Fibroblast of skin of right biceps (primary cell): ENCODE measurements around the gene CDC34.
A peak's percentile ranks its signal among the peaks of the same experiment; 100 is the strongest.

Experiments
- DNase-seq: peaks from one replicate; pipeline ENCODE4 v3.0.0-alpha.2; 2013

CDC34 gene

GRCh38 chr19:589693-590395, 58.3 kb downstream of the CDC34 start, which contains the start of gene HCN2:
HCN2 (plus strand) TSS chr19:589881; CDS start chr19:589946, 65 bp downstream.
- DNase-seq = no peak

- peak; percentile 44 for DNase-seq
Measured at GRCh38 chr19:590396-590745, 58.8 kb downstream of the CDC34 start.

- no peak for DNase-seq
Measured at GRCh38 chr19:590750-591098, 59.2 kb downstream of the CDC34 start.

DNA sequence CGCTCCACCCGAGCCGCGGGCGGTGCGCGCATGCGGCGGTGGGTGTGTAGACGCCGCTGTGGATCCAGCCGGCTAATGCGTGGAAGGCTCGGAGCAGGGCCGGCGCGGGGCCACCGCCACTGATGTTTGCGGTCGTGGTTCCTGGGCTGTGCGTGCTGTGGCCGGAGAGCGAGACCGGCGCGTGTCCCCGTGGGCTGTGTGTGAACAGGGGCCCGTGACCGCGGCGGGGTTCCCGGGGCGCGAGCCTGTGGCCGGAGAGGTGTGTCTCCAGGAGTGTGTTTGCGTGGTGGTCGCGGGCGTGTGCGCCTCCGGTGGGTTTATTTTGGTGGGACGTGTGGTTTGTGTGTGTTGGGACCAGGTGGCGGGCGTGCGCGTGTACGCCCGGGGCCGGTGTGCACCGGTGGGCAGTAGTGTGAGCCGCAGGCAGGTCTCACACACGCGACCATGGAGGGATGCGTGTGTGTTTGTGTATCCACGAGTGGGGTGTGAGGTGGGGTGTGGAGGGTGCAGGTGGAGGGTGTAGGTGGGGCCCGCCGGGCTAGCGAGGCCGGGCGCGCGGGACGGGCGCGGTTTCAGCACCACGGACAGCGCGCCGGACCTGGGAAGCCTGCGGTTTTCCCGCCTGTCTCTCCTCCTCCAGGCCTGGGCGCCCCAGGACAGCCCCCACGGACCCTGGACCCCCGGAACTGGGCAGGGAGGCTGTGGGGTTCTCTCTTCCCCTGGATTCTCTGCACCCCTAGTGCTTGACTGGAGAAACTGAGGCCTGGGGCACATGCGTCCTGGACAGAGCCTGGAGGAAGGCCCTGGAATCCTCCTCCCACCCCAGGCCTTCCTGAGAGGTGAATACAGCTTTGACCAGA, 59.8 kb downstream of the CDC34 start:
- no peak for DNase-seq
